Fibroblast of peridontal ligament (primary cell): Measurements from ENCODE around the gene MAN1A1.

Experiments used
- DNase-seq: peaks from one replicate; pipeline ENCODE4 v3.0.0-alpha.2; 2010; ENCODE audit errors: extremely low read depth

Gene MAN1A1

DNA sequence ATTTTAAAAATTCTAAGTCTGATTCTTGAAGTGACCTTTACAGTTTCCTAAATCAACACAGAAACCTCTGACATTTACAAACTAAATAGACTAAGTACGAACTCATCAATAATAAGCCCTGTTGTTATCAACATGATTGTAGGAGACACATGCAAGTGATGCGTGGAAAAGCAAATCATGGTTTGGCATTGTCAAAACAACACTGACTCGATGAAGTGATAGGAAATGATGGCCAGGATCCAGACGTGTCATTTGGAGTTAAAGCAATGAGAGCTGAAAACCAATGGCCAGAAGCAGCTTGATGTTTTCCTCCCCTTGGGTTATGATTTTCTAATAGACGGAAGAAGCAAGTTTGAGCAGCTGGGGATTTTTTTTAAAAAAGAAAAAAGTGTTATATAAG lies 153.7 kb downstream of the MAN1A1 start:
- DNase-seq, result no peak

GRCh38 chr6:119195204-119195603 lies 154.4 kb downstream of the MAN1A1 start:
- no peak for DNase-seq

DNA sequence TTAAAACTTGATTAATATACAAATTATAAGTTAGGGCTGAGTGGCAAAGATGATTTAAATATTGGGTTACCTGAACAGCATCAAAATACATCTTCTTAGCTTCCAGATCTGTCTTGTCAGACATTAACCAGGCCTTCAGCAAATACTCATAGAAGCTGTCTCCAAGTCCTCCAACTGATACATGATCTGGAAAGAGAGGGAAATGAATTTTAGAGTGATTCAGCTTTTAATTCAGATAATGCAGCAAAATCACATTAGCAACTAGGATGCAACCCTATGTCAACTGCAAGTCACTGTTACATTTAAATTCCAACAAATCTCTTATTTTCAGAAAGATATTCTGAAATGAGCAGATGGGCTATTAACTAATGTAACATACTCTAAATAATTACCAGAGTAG lies 155.9 kb downstream of the MAN1A1 start:
- no peak for DNase-seq

- no peak for DNase-seq
Measured at GRCh38 chr6:119192200-119192599, 157.4 kb downstream of the MAN1A1 start.

- DNase-seq, result no peak
Measured at GRCh38 chr6:119190176-119190575, 159.4 kb downstream of the MAN1A1 start.

- DNase-seq, result no peak
Measured at GRCh38 chr6:119189498-119189897, 160.1 kb downstream of the MAN1A1 start.

DNA sequence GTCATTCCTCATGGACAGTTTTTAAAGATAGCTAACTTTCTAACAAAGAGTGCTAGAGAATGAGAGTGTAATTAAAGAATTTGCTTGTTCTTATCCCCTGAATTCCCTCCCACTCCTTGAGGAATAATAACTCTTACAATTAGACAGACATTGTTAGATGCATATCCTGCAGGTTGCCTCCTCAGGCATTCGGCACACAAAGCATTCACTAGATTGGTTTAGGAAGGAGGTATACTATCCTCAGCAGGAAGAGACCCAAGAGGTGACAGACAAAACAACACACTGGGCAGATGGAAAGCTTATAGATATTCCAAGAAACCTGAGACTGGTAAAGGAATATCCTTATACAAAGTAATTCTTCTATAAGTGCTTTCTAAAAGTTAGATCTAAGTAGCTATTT lies 162.0 kb downstream of the MAN1A1 start:
- DNase-seq, result no peak

GRCh38 chr6:119186490-119186889 lies 163.1 kb downstream of the MAN1A1 start:
- no peak for DNase-seq

DNA sequence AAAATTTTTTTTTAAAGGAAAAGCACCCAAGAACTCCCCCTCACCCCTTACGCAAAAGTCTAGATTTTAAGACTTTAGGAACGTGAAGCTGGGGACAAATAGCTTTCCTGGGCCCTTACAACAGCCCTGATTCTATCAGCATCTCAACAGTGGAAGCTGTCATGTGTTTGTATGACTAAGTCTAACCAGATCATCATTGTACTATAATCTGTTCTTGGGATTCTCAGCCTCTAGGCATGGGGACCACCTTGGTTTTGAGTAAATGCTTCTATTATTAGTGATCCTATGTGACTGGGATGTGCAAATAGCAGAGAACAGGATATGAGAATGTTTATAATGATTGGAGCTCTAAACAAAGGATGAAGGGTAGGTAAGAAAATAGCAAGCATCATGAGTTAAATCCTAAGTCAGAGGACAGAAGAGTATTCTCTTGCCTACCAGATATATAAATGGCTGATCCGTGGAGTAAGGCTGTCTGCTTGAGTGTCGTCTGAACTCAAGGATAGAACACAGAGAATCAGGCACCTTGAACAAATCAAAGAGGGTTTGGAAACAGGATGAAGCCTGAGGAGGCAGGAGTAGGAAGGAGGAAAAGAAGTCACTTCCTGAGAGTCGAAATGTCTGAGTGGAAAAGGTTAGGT lies 165.4 kb downstream of the MAN1A1 start:
- DNase-seq, result no peak

- DNase-seq, result no peak
Measured at GRCh38 chr6:119183457-119183856, 166.1 kb downstream of the MAN1A1 start.

GRCh38 chr6:119182875-119183274 lies 166.7 kb downstream of the MAN1A1 start:
- DNase-seq, result no peak

DNA sequence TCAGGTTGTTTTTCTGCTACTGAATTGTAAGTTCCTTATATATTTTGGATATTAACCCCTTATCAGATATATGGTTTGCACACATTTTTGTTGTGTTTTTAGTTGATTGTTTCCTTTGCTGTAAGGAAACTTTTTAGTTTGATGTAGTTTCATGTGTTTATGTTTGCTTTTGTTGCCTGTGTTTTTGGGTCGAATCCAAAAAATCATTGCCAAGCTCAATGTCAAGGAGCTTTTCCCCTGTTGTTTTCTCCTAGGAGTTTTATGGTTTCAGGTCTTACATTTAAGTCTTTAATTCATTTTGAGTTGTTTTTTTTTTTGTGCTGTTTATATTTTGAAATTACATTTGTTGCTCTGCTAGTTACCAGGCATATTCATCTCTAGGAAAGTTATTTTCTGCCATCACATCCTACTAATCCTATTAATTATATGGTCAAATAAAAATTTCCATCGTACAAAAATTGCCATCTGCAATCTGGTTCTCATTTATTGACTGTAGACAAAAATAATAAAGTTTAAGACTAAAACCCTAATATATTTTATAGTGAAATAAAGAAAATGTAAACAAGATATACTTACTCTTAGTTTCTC lies 167.3 kb downstream of the MAN1A1 start:
- DNase-seq, result no peak

GRCh38 chr6:119181046-119181445 lies 168.5 kb downstream of the MAN1A1 start:
- DNase-seq, result no peak

- no peak for DNase-seq
Measured at GRCh38 chr6:119179842-119180241, 169.7 kb downstream of the MAN1A1 start.

GRCh38 chr6:119179062-119179461 lies 170.5 kb downstream of the MAN1A1 start:
- no peak for DNase-seq

DNA sequence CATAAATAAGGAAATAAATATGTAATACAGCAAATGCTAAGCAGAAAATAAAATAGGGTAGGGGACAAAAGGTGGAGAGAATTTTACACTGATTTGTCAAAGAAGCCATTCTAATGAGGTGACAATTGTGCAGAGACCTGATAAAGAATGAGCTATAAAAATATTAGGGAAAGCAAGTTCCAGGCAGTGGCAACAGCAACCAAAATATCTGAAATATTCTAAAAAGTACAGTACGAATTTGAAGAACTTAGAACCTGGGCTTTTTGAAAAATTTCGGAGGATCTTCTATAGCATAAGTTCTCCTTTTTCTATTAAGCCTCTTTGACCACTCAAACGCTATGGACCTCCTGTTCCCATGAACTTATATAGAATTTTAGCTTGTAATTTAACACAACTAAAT lies 173.1 kb downstream of the MAN1A1 start:
- no peak for DNase-seq

- peak; percentile 83 for DNase-seq
Measured at GRCh38 chr6:119174879-119175817, 174.4 kb downstream of the MAN1A1 start.

DNA sequence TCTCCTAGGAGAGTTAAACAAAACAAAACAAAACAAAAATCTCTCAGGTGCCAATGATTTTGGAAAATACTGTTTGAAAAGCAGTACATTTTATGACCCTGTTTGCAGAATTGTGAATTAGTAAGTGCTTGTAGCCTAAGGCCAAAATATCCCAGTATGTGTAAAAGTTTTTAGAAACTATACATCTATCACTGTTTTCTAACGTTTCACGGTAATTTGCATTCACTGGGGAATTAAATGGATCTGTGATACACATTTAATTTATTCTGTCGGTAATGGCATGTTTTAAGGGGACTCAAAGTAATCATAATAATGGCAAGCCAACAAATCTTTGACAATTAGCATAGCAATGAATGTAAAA lies 175.5 kb downstream of the MAN1A1 start:
- no peak for DNase-seq

- no peak for DNase-seq
Measured at GRCh38 chr6:119173249-119174084, 176.1 kb downstream of the MAN1A1 start.

DNA sequence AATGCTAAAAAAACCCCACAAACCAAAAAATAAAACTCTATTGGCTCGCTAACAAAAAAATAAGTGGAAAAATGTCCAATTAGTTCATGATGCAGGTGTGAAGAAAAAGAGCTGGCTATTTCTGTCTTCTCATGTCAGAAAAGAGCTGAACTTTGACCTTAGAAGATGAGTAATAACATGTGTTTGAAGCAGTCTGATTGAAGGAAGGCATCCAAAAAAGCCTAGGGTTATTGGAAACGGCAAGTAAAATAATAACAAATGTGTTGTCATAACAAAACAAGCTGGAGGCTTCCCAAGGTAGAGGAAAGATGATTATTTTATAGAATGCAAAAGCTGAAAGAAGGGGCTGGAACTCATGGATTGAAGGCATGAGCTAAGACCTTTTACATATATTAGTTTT lies 176.7 kb downstream of the MAN1A1 start:
- peak; percentile 79 for DNase-seq

DNA sequence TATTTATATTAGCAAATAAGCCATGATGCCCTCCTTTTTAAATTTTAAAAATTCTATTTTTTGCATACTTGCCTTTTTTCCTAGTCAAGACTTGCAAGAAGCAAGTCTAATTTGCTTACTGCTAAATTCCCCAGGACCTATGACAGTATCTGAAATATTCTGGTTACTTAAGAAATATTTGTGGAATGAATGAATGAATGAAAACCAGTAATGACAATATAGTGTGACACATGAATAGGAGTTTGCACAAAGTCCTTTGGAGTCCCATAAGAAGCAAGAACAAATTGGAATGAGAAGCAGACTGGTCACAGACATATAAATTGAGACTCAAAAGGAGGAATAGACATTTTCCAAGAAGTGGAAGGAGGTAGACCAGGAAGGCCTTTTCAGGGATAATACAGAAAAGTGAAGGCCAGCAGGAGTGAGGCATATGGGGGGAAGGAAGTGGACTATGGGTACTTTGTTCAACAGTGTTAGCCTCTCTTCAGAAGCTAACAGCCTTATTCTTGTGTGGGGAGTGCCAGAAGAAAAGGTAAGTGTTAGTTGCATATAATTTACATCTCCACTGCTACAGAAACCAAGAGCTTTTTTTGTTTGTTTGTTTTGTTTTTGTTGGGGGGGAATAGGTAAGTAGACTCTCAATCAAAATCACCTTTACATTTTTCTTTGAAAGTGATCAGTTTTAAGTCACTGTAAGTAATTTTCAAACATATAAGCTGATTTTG lies 177.5 kb downstream of the MAN1A1 start:
- DNase-seq, result no peak
